GM21447 (cell line): Measurements from ENCODE around the gene COASY.

Experiments used
- ATAC-seq: cut with Tn5 transposase; IDR thresholded peaks from one replicate; pipeline ENCODE4 v1.9.1; 2021; ENCODE audit not compliant: unreplicated experiment

Gene COASY

DNA sequence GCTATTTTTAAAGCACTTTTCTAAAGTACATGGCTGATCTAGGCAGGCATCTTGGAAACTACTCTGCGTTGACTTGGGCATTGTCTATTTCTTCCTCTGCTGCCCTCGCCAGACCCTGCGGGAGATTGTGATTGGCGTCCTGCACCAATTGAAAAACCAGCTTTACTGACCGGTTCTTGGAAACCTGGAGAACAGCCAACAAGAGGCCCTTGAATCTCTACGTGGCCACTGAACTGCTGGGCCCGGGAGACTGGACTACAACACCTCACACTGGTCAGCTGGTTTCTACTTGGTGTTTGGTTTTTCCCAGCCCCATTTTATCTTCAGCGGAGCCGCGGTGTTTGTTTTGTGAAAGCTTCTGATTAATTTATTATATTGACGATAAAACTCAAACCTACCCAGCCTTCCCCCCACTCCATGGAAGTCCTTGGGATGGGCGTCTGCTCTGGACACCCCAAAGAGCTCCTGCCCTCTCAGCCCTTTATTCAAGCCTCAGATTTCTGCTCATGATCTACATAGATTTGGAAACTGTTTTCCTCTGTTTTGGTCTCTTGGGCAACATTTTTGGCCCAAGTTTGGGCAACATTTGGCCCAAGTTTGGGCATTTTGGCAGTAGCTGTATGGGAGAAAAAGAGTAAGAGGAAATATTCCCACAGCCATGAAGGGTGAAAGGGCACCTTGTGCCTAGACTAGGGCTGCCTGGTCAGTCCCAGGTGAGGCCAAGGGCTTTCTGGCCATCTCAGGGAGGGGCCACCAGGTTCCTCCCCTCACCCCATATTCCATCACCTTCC is 9.7 kb downstream of the COASY start:
- no peak for ATAC-seq

DNA sequence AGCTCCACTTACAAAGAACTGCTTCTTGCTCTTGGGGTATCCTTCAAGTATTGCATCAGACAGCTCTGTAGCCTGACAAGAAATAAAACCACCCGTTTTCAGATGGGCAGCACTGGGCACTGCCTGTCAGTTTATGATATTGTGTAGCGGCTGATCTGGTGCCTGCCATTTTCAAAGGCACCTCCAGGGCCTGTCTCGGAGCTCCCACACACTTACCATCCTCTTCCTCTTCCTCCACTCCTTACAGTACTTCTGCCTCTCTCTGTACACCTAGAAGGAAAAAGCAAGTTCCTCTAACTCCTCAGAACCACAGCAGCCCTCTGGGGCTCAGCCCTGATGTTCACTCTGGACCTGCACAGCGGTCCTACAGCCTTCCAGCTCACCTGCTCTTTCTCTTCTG is 11.1 kb downstream of the COASY start:
- ATAC-seq = no peak

DNA sequence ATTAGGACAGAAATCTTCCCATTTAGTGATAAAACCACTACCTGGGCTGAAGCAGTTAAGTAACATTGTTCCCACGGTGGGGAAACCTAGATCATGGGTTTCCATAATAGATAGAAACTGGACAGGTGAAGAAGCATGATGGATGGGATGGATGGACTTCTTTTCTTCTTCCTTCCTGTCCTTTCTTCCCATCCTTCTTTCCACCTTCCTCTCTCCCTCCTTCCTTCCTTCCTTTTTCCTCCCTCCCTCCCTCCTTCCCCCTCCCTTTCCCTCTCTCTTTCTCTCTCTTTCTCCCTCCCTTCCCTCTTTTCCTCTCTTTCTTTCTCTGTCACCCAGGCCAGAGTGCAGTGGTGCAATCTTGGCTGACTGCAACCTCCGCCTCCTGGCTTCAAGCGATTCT is 12.5 kb downstream of the COASY start:
- ATAC-seq = no peak

DNA sequence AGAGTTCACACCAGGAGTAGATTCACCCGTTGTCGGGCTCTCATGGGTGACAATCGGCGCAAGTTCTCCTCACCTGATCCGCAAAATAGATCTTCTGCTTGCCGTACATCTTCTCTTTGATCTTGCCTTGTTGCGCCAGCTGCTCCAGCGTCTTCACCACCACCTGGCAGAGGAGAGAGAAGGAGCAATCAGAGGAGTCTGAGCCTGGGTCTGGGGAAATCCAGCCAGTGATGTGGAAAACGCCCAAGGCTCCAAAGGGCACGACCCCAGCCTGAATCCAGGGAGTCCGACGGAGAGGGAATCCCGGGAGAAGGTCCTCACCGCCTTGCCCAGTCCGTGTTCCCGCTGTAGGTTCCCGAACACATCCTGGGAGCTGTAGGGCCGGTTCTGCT is 15.2 kb downstream of the COASY start:
- ATAC-seq = no peak

DNA sequence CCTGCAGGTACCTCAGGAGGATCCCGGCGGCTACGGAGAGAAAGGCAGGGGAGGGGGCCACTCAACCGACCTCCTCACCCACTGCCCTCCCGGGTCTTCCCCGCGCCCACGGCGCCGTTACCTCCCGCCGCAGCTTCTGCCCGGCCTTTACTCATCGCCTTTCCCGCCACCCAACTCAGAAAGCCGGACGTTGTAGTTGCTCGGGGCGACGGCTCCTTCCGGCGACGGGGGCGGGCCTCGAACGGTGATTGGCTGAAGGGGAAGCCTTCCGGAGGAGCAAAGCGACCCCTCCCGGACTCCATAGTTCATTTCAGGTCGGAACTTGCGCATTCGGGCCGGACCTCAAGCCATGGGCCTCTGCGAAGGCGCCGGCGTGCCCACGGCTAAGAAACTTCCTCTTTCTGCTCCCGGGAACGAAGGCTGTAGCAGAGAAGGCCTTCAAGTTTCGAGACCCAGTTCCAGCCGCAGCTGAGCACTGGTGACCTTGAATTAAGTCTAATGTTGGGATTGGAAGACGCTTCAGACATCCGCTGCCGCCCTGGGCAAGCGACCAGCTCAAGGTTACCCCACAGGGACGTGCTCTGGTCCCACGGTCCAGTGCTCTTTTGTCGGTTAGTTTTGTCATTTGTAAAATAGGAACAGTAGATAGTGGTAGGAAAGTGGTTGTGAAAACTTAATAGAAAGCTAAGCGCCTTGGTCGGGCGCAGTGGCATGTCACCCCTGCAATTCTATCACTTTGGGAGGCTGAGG is 15.8 kb downstream of the COASY start, which contains the start of gene PSMC3IP:
TSS of gene PSMC3IP (minus strand) at position 198 of the 750 bp plus-strand sequence. CDS start at position 155, 43 bp downstream.
- ATAC-seq = peak; percentile 62

DNA sequence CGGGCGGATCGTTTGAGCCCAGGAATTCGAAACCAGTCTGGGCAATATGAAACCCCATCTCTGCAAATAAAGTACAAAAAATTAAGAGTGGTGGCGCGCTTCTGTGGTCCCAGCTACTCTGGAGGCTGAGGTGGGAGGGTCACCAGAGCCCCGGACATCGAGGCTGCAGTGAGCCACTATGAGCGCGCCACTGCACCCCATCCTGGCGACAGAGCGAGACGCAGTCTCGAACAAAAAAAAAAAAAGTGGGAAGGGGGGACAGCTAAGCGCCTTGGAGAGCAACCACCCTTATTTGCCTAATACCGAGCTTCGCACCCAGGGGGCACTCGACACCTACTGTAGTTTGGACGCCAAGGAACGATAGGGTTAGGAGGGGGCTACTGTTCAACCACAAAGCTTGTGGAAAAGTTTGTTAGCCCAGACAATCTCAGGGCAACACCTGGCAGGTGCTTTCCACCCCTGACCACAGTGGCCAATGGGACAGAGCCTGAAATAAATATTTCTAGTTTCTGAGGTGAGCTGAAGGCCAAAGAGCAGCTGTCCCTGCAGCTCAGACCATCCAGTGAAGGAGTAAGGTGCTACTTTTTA is 16.4 kb downstream of the COASY start:
- peak; percentile 45 for ATAC-seq

DNA sequence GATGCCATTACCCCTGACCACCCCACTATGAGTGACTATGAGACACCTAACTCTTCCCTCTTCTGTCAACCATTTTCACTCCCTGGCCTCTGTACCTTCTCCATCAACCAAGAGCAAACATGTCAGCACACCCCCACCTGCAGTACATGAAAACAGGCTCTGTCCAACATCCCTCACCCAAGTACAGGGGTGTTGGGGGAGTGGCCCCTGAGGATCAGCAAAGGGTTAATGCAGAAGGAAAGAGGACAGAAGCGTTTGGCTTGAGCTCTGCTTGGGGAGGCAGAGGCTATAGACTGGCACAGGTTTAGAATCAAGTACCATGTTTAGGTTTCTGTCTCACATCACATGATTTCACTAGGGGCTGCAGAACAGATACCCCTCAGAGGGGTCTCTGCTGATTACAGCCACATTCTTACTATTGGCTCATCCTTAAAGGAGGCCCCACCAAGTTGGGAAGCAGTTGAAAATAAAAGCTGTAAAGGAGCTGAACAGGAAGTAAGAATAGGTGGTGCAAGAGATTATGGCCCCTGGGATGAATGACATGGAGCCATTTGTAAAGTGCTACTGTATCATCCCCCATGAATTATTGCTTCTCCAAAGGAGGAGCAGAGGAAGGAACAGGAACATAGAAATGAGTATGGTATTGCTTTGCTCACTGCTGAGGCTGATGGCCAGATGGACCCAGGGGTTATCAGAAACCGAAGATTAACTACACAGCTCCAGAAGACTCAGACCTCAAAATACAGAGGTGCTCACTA is 18.0 kb downstream of the COASY start:
- ATAC-seq = no peak

DNA sequence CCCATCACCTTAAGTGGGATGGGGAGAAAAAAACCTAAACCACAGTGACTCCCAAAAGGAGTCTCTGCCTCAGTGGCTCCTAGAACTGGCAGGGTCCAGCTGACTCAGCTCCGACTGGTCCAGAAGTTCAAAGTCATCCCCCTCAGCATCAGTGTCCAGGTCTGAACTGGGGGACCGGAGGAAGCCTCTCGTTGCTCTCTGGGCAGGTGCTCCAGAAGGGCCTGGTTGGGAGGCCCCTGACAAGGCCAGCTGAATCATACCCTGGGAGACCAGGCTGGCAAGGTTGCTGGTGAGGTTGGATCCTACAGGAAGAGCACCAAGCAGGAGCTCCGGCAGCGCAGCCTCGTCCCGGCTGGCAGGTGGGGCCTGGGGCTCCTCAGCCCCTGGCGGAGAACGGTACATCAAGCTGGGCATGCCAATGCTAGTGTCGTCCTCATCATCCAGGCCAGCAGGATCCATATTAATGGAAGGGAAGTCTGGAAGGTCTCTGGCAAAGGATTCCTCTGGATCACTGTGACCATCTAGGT is 19.9 kb downstream of the COASY start:
- ATAC-seq = no peak

DNA sequence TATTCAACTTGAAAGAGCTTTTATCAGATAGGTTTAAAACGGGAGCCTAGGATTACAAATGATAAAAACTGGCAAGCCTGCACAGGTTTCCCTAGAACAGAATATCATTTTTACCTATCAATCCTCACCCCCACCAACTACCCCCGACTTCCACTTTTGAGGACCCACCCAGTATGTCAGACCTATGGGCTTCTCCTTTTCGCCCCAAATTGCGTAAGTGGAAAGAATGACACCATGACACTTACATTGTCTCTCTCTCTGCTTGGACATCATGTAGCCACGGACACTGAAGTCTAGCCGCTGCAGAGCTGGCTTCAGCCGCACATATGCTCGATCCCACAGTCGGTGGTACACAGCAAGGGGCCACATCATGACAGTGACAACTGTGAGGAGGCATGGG is 22.9 kb downstream of the COASY start:
- no peak for ATAC-seq

DNA sequence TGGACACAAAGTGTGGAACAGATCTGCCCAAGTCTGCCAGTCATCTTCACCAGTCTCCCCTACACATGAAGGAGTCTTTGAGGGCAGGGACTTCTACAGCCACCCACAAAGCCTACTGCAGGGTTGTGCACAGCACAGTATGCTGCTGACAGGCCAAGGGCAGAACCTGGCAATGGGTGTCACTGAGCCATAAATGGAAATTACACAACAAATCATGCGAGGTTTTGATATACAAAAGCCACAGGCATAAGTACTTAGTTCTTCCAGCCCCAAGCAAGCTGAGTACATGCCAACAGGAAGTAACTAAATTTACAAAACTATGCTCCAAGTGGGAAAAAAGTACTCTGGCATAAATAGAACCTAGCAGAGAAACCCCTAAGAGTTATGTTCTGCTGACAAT is 23.4 kb downstream of the COASY start:
- no peak for ATAC-seq

DNA sequence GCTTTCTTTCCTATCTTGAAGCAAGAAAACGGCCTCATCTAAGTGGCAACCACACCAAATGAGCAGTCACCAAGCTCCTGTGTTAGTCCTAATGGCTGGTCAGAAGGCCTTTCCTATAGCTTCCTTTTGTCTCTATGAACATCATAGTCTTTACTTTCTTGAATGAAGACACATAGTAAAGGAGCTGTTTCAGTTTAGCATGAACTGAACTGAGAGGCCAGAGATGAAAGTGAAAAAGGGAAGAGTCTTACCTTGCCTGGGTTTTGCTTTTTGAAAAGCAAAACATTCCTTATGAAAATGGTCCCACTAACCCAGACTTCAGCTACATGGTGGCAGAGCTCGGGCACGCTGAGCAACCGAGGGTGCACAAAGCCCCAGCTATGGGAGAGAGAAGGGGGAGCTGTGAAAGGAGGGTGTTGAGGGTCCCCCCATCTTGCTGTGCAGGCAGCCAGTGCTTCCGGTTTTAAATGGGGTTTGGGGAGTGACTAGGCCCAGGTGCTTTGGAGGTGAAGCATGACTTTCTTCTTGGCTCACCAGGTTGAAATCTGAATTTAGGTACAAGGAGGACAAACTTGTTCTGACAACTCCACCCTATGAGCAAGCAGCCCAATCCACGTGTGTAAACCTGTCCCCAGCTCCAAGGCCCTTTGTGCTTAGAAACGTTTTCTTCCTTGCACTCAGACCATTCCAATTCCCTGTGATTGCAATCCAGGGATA is 24.7 kb downstream of the COASY start:
- ATAC-seq = peak; percentile 55

DNA sequence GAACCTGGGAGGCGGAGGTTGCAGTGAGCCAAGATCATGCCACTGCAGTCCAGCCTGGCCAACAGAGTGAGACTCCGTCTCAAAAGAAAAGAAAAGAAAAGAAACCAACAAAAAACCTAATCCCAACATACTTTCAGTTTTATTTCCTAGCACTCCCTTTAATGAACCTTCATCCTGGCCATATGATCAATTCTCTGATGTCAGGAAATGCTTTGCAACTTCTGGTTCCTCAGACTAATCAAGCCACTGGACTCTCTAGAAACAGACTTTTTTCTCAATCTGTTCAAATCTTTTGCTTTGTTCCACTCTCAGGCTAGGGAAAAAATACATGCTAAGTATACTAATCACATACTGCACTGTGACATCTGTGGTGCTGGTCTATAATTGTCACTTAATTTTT is 28.9 kb downstream of the COASY start:
- ATAC-seq = no peak

DNA sequence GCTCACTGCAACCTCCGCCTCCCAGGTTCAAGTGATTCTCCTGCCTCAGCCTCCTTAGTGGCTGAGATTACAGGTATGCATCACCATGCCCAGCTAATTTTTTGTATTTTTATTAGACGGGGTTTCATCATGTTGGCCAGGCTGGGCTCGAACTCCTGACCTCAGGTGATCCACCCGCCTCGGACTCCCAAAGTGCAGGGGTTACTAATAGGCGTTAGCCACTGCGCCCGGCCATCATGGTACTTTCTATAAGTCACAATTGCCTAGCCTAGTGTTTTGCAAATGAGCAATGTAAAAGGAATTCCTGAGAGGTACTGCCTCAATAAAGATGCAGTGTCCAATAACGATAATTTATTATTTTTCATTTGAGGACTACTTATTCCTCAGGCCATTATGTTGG is 29.5 kb downstream of the COASY start:
- ATAC-seq = no peak

DNA sequence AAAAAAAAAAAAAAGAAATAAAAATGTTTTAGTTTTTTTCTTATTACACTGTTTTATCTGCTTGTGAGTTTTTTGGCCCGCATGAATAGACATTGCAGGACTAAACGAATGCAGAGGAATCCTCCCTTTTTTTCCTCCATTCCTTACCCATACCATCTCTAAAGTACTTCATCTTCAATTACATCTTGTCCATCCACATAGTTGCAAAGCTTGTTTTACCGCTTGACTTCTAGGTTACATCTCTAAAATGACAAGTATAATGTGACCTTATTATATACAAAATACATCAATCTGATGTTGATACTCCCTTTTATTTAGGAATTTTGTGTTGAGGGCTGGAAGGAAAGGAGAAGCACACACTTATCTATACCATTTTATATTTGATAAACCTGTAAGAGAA is 34.4 kb downstream of the COASY start:
- ATAC-seq = no peak

DNA sequence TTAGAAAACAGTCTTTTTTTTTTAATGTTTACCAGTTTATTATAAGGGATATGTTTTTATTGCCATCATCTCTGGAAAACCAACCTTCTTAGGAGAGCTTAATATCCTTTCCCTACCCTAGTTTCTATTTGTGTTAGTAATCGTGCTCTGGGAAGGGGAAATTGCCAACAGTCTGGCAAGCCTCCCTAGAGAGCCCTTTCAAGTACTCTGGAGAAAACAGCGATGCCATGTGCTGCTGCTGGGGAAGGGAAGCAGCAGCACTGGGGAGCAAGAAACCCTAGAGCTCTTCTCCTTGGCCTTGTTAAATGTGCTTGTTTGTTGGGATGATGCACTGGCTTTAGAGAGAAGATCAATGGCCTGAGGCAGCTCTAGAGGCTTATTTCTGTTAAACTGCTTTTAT is 37.0 kb downstream of the COASY start:
- ATAC-seq = no peak

DNA sequence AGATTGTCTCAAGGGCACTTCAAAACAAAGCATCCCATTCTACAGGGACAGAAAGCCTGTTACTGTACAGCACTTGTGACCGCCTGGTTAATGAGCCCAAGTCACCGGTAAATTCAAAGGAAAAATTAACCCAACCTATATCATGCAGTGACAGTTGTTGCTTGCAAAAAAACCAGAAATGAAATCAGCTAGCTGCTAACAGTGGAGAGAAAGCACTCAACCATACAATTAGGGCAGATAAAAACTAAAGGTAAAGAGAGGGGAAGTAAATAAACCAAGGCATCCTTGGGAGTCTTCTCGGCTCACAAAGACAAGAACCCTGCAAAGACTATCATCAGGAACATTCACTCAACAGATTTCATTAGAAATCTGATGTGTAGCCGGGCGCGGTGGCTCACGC is 41.4 kb downstream of the COASY start:
- no peak for ATAC-seq

DNA sequence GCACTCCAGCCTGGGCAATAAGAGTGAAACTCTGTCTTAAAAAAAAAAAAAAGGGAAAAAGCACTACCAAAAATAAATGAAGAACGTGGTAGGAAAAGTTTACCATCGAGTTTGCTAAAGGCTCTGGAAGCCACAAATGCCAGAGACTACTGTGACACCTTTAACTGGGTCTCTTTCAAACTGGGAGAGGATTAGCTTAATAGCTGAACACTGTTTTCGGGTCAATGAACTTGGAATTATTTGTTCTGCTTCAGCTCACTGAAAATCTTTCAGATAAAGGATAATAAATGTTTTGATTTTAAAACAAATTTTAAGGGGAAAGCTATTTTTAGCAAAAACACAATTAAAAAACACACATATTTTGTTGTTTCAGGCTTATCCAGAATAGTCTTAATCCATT is 45.8 kb downstream of the COASY start:
- ATAC-seq = no peak

DNA sequence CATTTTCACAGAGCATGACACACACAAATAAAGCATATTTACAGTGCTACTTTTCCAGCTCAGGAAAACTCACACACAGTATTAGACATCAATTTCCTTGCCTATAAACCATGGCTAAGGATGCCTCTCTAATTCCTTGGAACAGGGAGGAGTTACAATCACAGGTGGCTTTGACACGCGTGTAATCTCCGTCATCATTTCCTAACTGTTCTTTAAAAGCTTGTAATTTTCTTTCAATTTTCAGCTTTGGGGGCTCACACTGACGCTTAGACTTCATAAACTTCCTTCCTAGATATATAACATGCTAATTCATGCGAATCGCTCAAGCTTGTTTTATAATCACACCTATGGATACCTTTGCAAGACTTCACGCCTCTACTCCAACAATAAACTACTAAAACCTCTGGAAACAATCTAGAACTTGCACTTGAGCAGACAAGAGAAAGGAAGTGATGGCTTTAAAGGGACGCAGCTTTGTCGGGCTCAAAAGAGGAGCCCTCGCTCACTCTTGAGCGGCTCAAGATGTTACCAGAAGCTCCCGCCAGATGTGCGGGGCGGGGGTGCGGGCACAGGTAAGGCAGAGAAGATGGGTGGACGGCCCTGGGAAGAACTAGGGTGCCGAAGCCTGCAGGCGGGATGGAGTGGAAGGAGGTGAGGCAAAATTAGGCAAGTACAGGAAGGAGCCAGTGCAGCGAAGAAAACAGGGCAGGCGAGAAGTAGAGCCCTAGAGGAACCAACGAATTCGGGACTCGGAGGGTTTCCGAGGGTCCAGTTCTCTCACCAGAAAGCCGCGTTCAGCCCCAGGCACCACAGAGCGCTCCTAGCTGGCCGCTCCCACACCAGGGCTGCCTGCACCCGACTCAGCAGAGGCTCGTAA is 46.6 kb downstream of the COASY start:
- ATAC-seq = peak; percentile 34

DNA sequence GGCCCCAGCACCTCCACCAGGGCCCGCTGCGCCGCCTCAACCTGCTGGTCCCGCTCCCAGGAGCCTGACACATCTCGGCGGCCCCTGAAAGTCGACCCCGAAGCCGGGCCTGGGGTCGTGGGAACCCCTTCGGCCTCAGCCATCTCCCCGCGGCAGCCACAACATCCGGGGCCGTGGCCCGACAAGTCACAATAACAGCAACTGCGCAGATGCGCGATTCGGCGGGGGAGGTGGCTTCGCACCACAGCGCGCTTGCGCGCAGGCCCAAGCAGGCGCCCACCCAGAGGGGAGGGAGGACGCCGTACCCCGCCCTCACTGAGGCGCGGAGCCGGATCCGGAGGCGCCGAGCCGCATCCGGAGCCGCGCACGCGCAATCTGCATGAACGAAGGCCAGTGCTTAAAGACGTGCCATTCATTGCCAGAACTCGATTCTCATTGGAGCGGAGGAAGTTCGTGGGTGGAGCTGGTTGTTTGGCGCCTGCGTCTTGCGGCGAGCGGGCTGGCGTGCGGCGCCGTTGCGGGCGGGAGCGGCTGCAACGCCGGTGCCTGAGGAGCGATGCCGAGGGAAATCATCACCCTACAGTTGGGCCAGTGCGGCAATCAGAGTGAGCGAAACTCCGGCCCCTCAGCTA is 47.4 kb downstream of the COASY start, which contains the start of the genes RETREG3 and TUBG1:
TSS of gene RETREG3 (minus strand) at position 193 of the 632 bp plus-strand sequence. CDS start at position 143, 50 bp downstream.
TSS of gene TUBG1 (plus strand) at position 502 of the 632 bp plus-strand sequence. CDS start at position 557, 55 bp downstream.
- ATAC-seq = peak; percentile 82
